Esophagus muscularis mucosa (tissue), 4 donors: Measurements from ENCODE around the gene TMEM219. TPM values are rescaled to one million over a fixed set of nuclear protein-coding genes. Genes with fewer than 3 reads are reported as not detected.

Experiments used
- DNase-seq: peaks from one replicate; pipeline ENCODE4 v3.0.0-alpha.2; 2017; ENCODE audit errors: extremely low spot score
- H3K27ac ChIP-seq, 4 donors: fragments of 200-600 bp; sonication (generic); replicated peaks in 1 of 4; 1 replicate in 3 of 4; 2 replicates in 1 of 4; pipeline ENCODE4 v1.5.1; 2016 to 2019; ENCODE audit warnings: mild to moderate bottlenecking in 1 of 4
- H3K27me3 ChIP-seq, 4 donors: fragments of 200-600 bp; sonication (generic); one replicate each; pipeline versions ENCODE4 v1.5.1 to v1.6.0; 2016 to 2019
- H3K36me3 ChIP-seq, 4 donors: fragments of 200-600 bp; sonication (generic); one replicate each; pipeline ENCODE4 v1.5.1; 2016 to 2019
- H3K4me1 ChIP-seq, 4 donors: fragments of 200-600 bp; sonication (generic); one replicate each; pipeline ENCODE4 v1.5.1; 2016 to 2019
- H3K4me3 ChIP-seq, 4 donors: fragments of 200-600 bp; sonication (generic); 1 replicate in 2 of 4; 2 replicates in 2 of 4; pipeline ENCODE4 v1.5.1; 2016 to 2019; ENCODE audit warnings: mild to moderate bottlenecking in 4 of 4, moderate library complexity in 1 of 4
- H3K9me3 ChIP-seq, 4 donors: fragments of 200-600 bp; sonication (generic); 1 replicate in 3 of 4; 2 replicates in 1 of 4; pipeline ENCODE4 v1.5.1; 2016 to 2019
- CTCF ChIP-seq, 3 experiments: fragments of 200-600 bp in 2 of 3; fragments of 450-650 bp in 1 of 3; sonication (generic) in 2 of 3; IDR thresholded peaks; one replicate each; pipeline ENCODE4 v1.5.1; 2017 to 2019; ENCODE audit warnings: antibody characterized with exemption in 3 of 3, mild to moderate bottlenecking in 2 of 3, moderate library complexity in 1 of 3
- EP300 ChIP-seq: sonication (generic); formaldehyde crosslinking; IDR thresholded peaks from one replicate; pipeline ENCODE4 v1.6.1; 2017; ENCODE audit warnings: antibody characterized with exemption
- POLR2A ChIP-seq: fragments of 450-650 bp; IDR thresholded peaks from one replicate; pipeline ENCODE4 v1.6.1; 2017; ENCODE audit warnings: antibody characterized with exemption, moderate library complexity, mild to moderate bottlenecking, low read depth
- POLR2AphosphoS5 ChIP-seq, 2 donors: sonication (generic); formaldehyde crosslinking; IDR thresholded peaks; one replicate each; pipeline ENCODE4 v1.6.1; 2017; ENCODE audit warnings: antibody characterized with exemption in 2 of 2
- WGBS: methylation state at CpG from one replicate; pipeline ENCODE4 v1.1.5; 2018; 5-methylcytosine and 5-hydroxymethylcytosine counted together
- intact Hi-C: fragments of 100-400 bp; cut with DNase I; formaldehyde crosslinking; loops from one replicate; pipeline ENCODE4 v1.15.1; 2023
- total RNA-seq, 4 donors: library from RNA; depleted of rRNA; stranded (reverse); fragments of >200 nt; gene quantifications; one replicate each; pipeline versions ENCODE4 v1.1.0 to v1.2.1, GENCODE V29; 2016

Gene TMEM219
- total RNA-seq, 4 donors from 2014 or later: 96.8 to 114 (median 105) TPM

DNA sequence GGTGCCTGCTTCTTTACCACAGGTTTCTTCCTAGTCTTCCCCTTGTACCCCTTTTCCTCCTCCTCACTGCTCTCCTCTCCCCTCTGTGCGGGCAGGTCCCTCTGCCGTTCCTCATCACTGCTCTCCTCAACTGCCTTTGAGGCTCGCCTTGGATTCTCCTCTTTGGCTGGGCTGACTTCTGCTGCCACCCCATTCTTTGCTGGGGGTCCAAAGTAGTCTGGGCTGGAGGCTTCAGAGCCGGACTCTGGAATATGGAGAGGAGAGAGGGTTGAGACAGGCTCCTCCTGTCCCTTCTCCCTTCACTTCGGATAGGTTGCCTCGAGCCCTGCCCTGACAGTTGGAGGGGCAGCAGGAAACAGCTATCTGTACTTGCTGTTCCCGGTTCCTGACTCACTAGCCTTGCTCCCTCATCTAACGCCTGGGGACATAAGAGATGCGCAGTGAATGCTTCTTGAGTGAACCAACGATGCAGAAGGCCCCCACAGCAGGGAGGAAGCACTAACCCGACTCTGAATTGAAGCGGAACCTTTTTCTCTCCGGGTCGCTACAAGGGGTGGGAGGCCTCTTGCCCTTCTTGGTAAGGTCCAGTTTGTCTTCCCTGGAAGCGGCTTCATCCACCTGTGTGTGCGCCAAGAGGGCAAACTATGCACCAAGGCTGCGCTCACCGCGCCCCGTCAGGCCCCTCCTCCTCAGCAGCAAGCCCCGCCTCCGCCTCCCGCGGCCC is 32.9 kb downstream of the TMEM219 start:
- no peak for DNase-seq
- TF ChIP-seq CTCF (IDR thresholded peaks at IDR 0.05) (no peak), POLR2AphosphoS5 (IDR thresholded peaks at IDR 0.05) (no peak), EP300 (no peak), POLR2A (no peak)
- intact Hi-C loops: loop anchor here (10.0 kb wide), 1 partner anchor 200 kb away; the partner anchor contains the start of gene KIF22

DNA sequence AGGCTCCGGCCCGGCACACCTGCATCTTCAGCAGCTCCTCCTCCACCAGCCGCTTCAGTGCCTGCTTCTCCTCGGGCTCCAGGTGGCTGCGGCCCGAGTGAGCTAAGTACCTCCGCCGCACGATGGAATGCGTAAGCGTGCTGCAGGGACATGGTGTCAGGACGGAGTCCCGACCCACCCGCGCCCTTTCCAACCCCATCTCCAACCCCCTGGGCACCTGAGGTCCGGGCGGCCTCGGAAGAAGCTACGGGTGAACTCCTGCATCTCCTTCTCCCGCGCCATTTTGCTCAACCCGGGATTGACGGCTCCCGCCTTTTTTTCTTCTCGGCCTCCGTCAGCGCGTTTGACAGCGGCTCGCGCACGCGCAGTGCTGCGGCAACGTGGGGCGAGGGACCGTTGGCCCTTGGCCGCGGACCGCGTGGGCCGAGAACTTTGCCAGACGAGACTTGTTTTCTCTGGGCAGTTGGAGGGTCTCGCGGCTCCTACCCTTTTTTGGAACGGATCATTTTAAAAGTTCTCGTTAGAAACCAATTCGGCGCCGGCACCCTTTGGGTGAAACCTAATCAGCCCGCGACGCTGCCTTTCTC is 33.5 kb downstream of the TMEM219 start, which contains the start of gene HIRIP3:
HIRIP3 (minus strand) TSS at position 294 of the 587 bp plus-strand sequence; CDS start at position 282, 12 bp downstream.
- TF ChIP-seq POLR2A (peak; percentile 10), CTCF (IDR thresholded peaks at IDR 0.05) (no peak), POLR2AphosphoS5 (IDR thresholded peaks at IDR 0.05) (peak; percentile 72 to 87)
- DNase-seq: peak; percentile 95
- peak within 1 kb of the TSS; percentile 96 to 99 (median 96) for H3K27ac ChIP-seq
- no peaks in the 10 kb centered on the region for H3K9me3 ChIP-seq
- peaks cover 24 to 33% (median 27%) of the 10 kb centered on the region in 4 donors for H3K4me1 ChIP-seq
- intact Hi-C loops: loop anchor here (10.0 kb wide), 1 partner anchor 201 kb away; the partner anchor contains the start of gene KIF22
- H3K4me3 ChIP-seq: peak within 1 kb of the TSS; percentile 83 to 91 (median 87)
- no peaks in the 10 kb centered on the region for H3K27me3 ChIP-seq
- H3K36me3 ChIP-seq: peaks cover 9 to 66% (median 51%) of the 10 kb centered on the region in 4 donors
- WGBS: 0% methylated on average over 11 of the region's 53 CpGs

More for the DNA sequence above, 32.9 kb downstream of the TMEM219 start:
- WGBS: 8% methylated on average over 23 of the region's 24 CpGs
- Histone ChIP-seq H3K36me3 (peaks cover 12 to 66% (median 51%) of the 10 kb centered on the region in 4 donors), H3K9me3 (no peaks in the 10 kb centered on the region), H3K4me3 (peak overlapping the region; percentile 83 to 91 (median 87)), H3K4me1 (peaks cover 24 to 33% (median 27%) of the 10 kb centered on the region in 4 donors), H3K27me3 (no peaks in the 10 kb centered on the region), H3K27ac (peak overlapping the region; percentile 96 to 99 (median 96))

DNA sequence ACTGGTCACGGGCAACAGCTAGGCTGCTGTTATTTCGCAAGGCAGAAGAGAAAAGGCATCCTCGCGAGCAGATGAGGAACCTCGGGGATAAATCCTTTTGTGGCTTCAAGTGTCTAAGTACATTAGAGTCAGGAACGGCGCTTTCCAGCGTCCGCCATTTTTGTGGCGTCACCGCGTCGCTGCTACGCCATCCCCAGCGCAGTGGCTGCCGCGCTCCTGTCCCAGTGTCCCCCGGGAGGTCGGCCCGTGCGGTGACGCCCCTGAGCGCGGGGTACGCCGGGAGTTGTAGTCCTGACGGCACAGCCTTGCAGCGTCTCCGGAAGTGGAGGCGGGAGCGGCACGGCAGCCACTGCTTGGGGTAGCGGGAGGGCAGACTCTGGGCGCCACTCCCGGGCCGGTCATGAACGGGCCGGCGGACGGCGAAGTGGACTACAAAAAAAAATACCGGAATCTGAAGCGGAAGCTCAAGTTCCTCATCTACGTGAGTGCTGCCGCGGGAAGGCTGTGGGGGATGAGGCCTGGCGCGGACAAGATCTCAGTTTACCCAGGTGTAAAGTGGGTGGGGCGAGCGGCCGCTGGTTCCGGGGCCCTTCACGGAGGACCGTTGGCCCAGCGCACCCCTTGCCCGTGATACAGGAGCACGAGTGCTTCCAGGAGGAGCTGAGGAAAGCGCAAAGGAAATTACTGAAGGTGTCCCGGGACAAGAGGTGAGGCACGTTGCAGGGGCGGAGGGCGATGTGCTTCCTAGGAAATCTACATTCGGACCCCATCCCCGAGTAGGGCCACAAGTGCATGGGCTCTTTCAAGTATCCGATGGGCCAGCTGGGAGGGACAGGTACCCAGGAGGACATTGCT is 34.3 kb downstream of the TMEM219 start, which contains the start of gene INO80E:
INO80E (plus strand) TSS at position 331 of the 855 bp plus-strand sequence; CDS start at position 401, 70 bp downstream.
- Histone ChIP-seq H3K27ac (peak within 1 kb of the TSS; percentile 96 to 99 (median 96)), H3K4me1 (peaks cover 24 to 33% (median 27%) of the 10 kb centered on the region in 4 donors), H3K9me3 (no peaks in the 10 kb centered on the region), H3K36me3 (peaks cover 2 to 66% (median 51%) of the 10 kb centered on the region in 4 donors), H3K4me3 (peak within 1 kb of the TSS; percentile 83 to 91 (median 87)), H3K27me3 (no peaks in the 10 kb centered on the region)
- DNase-seq: peak; percentile 99
- intact Hi-C loops: loop anchor here (1.0 to 10.0 kb wide), 2 partner anchors 22 to 201 kb away; partner anchors contain the start of gene KIF22
- TF ChIP-seq EP300 (no peak), CTCF (IDR thresholded peaks at IDR 0.05) (no peak), POLR2A (peak; percentile 4), POLR2AphosphoS5 (IDR thresholded peaks at IDR 0.05) (peak; percentile 85 to 97)
- WGBS: 0% methylated on average over 19 of the region's 65 CpGs

DNA sequence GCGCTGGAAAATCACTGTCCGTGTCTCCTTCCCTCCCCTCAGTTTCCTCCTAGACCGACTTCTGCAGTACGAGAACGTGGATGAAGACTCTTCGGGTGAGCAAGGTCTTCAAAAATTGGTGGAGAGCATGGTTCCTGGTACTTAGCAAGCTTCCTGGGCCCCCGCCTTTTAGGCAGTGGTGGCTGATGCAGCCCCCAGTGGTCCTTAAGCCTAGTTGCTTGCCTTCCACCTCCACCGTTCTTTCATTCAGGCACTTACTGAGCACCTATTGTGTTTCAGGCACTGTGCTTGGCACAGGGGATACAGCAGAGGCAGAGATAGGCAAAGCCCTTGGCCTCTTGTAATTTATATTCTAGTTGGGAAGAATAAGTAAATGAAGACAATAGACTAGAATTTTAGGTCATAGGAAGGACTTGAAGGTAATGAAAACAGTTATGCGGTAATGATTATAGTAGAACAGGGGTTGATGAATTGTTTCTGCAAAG is 34.9 kb downstream of the TMEM219 start:
- H3K36me3 ChIP-seq: peaks cover 0 to 66% (median 50%) of the 10 kb centered on the region in 4 donors
- peak overlapping the region in 3 of 4 donors; percentile 96 to 99 (median 96) for H3K27ac ChIP-seq
- peak overlapping the region; percentile 83 to 91 (median 87) for H3K4me3 ChIP-seq
- no peak for TF ChIP-seq POLR2AphosphoS5 (IDR thresholded peaks at IDR 0.05)
- no peak for TF ChIP-seq EP300
- no peak for TF ChIP-seq CTCF (IDR thresholded peaks at IDR 0.05)
- TF ChIP-seq POLR2A: no peak
- intact Hi-C loops: loop anchor here (1.0 to 10.0 kb wide), 2 partner anchors 23 to 202 kb away; partner anchors contain the start of gene KIF22
- 23% methylated on average over 5 of the region's 9 CpGs for WGBS
- DNase-seq: no peak
- H3K9me3 ChIP-seq: no peaks in the 10 kb centered on the region
- no peaks in the 10 kb centered on the region for H3K27me3 ChIP-seq
- H3K4me1 ChIP-seq: peaks cover 24 to 33% (median 27%) of the 10 kb centered on the region in 4 donors
